Stimulated activated CD4-positive, alpha-beta T cell treated with anti-CD3 and anti-CD28 coated beads, Interleukin-1b, Interleukin-23, amount 100 ng/mL, for 24 hours (primary cell): Measurements from ENCODE around the gene TRPC6.

Experiments
- DNase-seq, 4 experiments: peaks; one replicate each; pipeline ENCODE4 v3.0.0-alpha.2; 2020; ENCODE audit warnings: low read depth in 4 of 4, low spot score in 1 of 4

The TRPC6 gene

GRCh38 chr11:101583251-101584128 lies at the start of gene TRPC6:
TSS of gene TRPC6 (minus strand) at chr11:101584007. CDS start at chr11:101583503, 504 bp downstream.
- DNase-seq = no peak

- no peak for DNase-seq
These were observed 36.2 kb upstream of the TRPC6 start for GRCh38 chr11:101620026-101620425.

- no peak for DNase-seq
These were observed 34.9 kb upstream of the TRPC6 start for GRCh38 chr11:101618709-101619108.

- no peak for DNase-seq
These were observed 34.0 kb upstream of the TRPC6 start for GRCh38 chr11:101617735-101618332.

GRCh38 chr11:101612481-101612880 lies 28.7 kb upstream of the TRPC6 start:
- DNase-seq = no peak

GRCh38 chr11:101600924-101601323 lies 17.1 kb upstream of the TRPC6 start:
- DNase-seq = no peak

- DNase-seq = no peak
These were observed 3.2 kb upstream of the TRPC6 start for GRCh38 chr11:101586965-101587364.

- no peak for DNase-seq
These were observed 848 bp upstream of the TRPC6 start for GRCh38 chr11:101584655-101585054.

GRCh38 chr11:101584129-101584515 lies 315 bp upstream of the TRPC6 start:
- no peak for DNase-seq

GRCh38 chr11:101582989-101583250 lies 887 bp downstream of the TRPC6 start:
- DNase-seq = no peak

GRCh38 chr11:101582236-101582988 lies 1.4 kb downstream of the TRPC6 start:
- no peak for DNase-seq

GRCh38 chr11:101577461-101577860 lies 6.3 kb downstream of the TRPC6 start:
- DNase-seq = no peak

- DNase-seq = no peak
These were observed 7.4 kb downstream of the TRPC6 start for GRCh38 chr11:101576456-101576855.

GRCh38 chr11:101574886-101575285 lies 8.9 kb downstream of the TRPC6 start:
- DNase-seq = no peak

- DNase-seq = no peak
These were observed 16.7 kb downstream of the TRPC6 start for GRCh38 chr11:101567071-101567470.

- no peak for DNase-seq
These were observed 17.2 kb downstream of the TRPC6 start for GRCh38 chr11:101566626-101567025.

GRCh38 chr11:101563166-101563565 lies 20.6 kb downstream of the TRPC6 start:
- DNase-seq = no peak

- no peak for DNase-seq
These were observed 28.4 kb downstream of the TRPC6 start for GRCh38 chr11:101555366-101555765.

- no peak for DNase-seq
These were observed 29.9 kb downstream of the TRPC6 start for GRCh38 chr11:101553891-101554292.

- DNase-seq = no peak
These were observed 30.9 kb downstream of the TRPC6 start for GRCh38 chr11:101552888-101553287.

GRCh38 chr11:101528541-101528940 lies 55.3 kb downstream of the TRPC6 start:
- DNase-seq = no peak

- DNase-seq = no peak
These were observed 60.1 kb downstream of the TRPC6 start for GRCh38 chr11:101523634-101524260.
